Right forelimb (tissue), 1 donor: ENCODE measurements around the gene ABHD16A.

Experiments used
- DNase-seq: peaks from one replicate; pipeline ENCODE4 v3.0.0-alpha.2; 2018

The ABHD16A gene

GRCh38 chr6:31660381-31661261 lies 42.5 kb downstream of the ABHD16A start, which contains the start of gene C6orf47:
C6orf47 (minus strand) TSS chr6:31660778; CDS start chr6:31659947, 831 bp downstream.
- peak; percentile 92 for DNase-seq

- DNase-seq = no peak
Measured at GRCh38 chr6:31659649-31660380, 43.3 kb downstream of the ABHD16A start.

GRCh38 chr6:31658983-31659648 lies 44.0 kb downstream of the ABHD16A start:
- DNase-seq = no peak

- DNase-seq = no peak
Measured at GRCh38 chr6:31658158-31658688, 44.9 kb downstream of the ABHD16A start.

GRCh38 chr6:31657406-31658157 lies 45.5 kb downstream of the ABHD16A start:
- no peak for DNase-seq

GRCh38 chr6:31655349-31656237 lies 47.5 kb downstream of the ABHD16A start, which contains the start of gene APOM:
APOM (plus strand) TSS chr6:31655894; CDS start chr6:31655967, 73 bp downstream.
- no peak for DNase-seq

GRCh38 chr6:31654574-31655348 lies 48.4 kb downstream of the ABHD16A start:
- no peak for DNase-seq

- no peak for DNase-seq
Measured at GRCh38 chr6:31652925-31653724, 50.0 kb downstream of the ABHD16A start.

- DNase-seq = no peak
Measured at GRCh38 chr6:31651602-31652191, 51.4 kb downstream of the ABHD16A start.

GRCh38 chr6:31645325-31645724 lies 57.8 kb downstream of the ABHD16A start:
- no peak for DNase-seq

- DNase-seq = no peak
Measured at GRCh38 chr6:31643818-31644454, 59.2 kb downstream of the ABHD16A start.

- no peak for DNase-seq
Measured at GRCh38 chr6:31642798-31643570, 60.1 kb downstream of the ABHD16A start.

- DNase-seq = no peak
Measured at GRCh38 chr6:31641370-31641769, 61.8 kb downstream of the ABHD16A start.

- no peak for DNase-seq
Measured at GRCh38 chr6:31640612-31641011, 62.5 kb downstream of the ABHD16A start.

- DNase-seq = no peak
Measured at GRCh38 chr6:31639449-31639861, 63.7 kb downstream of the ABHD16A start.

- no peak for DNase-seq
Measured at GRCh38 chr6:31639043-31639442, 64.1 kb downstream of the ABHD16A start.
